Calu3 (cell line): ENCODE measurements around the gene PDGFA. TPM values are rescaled to one million over a fixed set of nuclear protein-coding genes. Genes with fewer than 3 reads are reported as not detected.

Experiments
- BruUV-seq: library from RNA; stranded (reverse); fragments of 400-500 nt; replicated peaks from 2 replicates; lab custom pipeline; 2021; lab: Mats Ljungman, UMichigan
- CTCF ChIA-PET: fragments of 300-600 bp; sonication (Branson Sonifier 250); formaldehyde crosslinking; loops from one replicate; lab custom pipeline; 2022; ENCODE audit warnings: antibody characterized with exemption; lab: Charles Lee
- DNase-seq: peaks from one replicate; pipeline ENCODE4 v3.0.0; 2022
- H3K27ac Mint-ChIP-seq: one replicate; pipeline ENCODE4 v1.8.0; 2022; ENCODE audit warnings: mixed read lengths; ENCODE audit not compliant: unreplicated experiment
- H3K27me3 Mint-ChIP-seq: one replicate; pipeline ENCODE4 v1.8.0; 2022; ENCODE audit warnings: mixed read lengths; ENCODE audit not compliant: unreplicated experiment
- H3K36me3 Mint-ChIP-seq: one replicate; pipeline ENCODE4 v1.8.0; 2022; ENCODE audit warnings: mild to moderate bottlenecking, moderate library complexity, mixed read lengths; ENCODE audit not compliant: insufficient read depth, unreplicated experiment
- H3K4me1 Mint-ChIP-seq: one replicate; pipeline ENCODE4 v1.8.0; 2022; ENCODE audit warnings: mild to moderate bottlenecking, low read depth, mixed read lengths; ENCODE audit not compliant: unreplicated experiment
- H3K4me3 Mint-ChIP-seq: one replicate; pipeline ENCODE4 v1.8.0; 2022; ENCODE audit warnings: mild to moderate bottlenecking, low read depth, moderate library complexity, mixed read lengths; ENCODE audit not compliant: unreplicated experiment
- H3K9me3 Mint-ChIP-seq: one replicate; pipeline ENCODE4 v1.8.0; 2022; ENCODE audit warnings: low read depth, mixed read lengths; ENCODE audit not compliant: unreplicated experiment
- intact Hi-C: fragments of 100-400 bp; cut with micrococcal nuclease; formaldehyde crosslinking; loops from one replicate; pipeline ENCODE4 v1.10.0; 2022; ENCODE audit not compliant: unreplicated experiment
- total RNA-seq: library from RNA; stranded (reverse); gene quantifications from 2 replicates; pipeline ENCODE4 v1.2.3, GENCODE V29; 2022
- TF ChIP-seq, protein P1 (sequence below): fragments of 200-600 bp; IDR thresholded peaks from one replicate; pipeline ENCODE4 v1.8.0; 2022; ENCODE audit warnings: antibody characterized with exemption; ENCODE audit not compliant: unreplicated experiment

Gene PDGFA
- total RNA-seq, 1 experiment from 2014 or later: 4.5 TPM

GRCh38 chr7:497946-498655 is 21.5 kb downstream of the PDGFA start:
- TF ChIP-seq, protein P1, sequence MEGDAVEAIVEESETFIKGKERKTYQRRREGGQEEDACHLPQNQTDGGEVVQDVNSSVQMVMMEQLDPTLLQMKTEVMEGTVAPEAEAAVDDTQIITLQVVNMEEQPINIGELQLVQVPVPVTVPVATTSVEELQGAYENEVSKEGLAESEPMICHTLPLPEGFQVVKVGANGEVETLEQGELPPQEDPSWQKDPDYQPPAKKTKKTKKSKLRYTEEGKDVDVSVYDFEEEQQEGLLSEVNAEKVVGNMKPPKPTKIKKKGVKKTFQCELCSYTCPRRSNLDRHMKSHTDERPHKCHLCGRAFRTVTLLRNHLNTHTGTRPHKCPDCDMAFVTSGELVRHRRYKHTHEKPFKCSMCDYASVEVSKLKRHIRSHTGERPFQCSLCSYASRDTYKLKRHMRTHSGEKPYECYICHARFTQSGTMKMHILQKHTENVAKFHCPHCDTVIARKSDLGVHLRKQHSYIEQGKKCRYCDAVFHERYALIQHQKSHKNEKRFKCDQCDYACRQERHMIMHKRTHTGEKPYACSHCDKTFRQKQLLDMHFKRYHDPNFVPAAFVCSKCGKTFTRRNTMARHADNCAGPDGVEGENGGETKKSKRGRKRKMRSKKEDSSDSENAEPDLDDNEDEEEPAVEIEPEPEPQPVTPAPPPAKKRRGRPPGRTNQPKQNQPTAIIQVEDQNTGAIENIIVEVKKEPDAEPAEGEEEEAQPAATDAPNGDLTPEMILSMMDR: no peak
- CTCF ChIA-PET: no interaction called here
- H3K27ac Mint-ChIP-seq: no peak overlapping the region
- no peak overlapping the region for H3K4me3 Mint-ChIP-seq
- no peaks in the 10 kb centered on the region for H3K9me3 Mint-ChIP-seq
- intact Hi-C loops: no loop called here
- H3K4me1 Mint-ChIP-seq: peaks cover 10% of the 10 kb centered on the region
- H3K36me3 Mint-ChIP-seq: peaks cover 4% of the 10 kb centered on the region
- no peaks in the 10 kb centered on the region for H3K27me3 Mint-ChIP-seq
- no peak for DNase-seq
- no TSS peak for BruUV-seq

GRCh38 chr7:497346-497745 is 22.3 kb downstream of the PDGFA start:
- Mint-ChIP-seq H3K4me1 (peaks cover 3% of the 10 kb centered on the region), H3K4me3 (no peak overlapping the region), H3K27me3 (no peaks in the 10 kb centered on the region), H3K9me3 (no peaks in the 10 kb centered on the region), H3K36me3 (no peaks in the 10 kb centered on the region), H3K27ac (no peak overlapping the region)
- DNase-seq: no peak
- CTCF ChIA-PET: no interaction called here
- BruUV-seq: no TSS peak
- intact Hi-C loops: no loop called here
- TF ChIP-seq, protein P1: no peak

- DNase-seq: no peak
- no peaks in the 10 kb centered on the region for H3K27me3 Mint-ChIP-seq
- no peak overlapping the region for H3K27ac Mint-ChIP-seq
- H3K4me3 Mint-ChIP-seq: no peak overlapping the region
- BruUV-seq: no TSS peak
- TF ChIP-seq, protein P1: no peak
- CTCF ChIA-PET: no interaction called here
- no peaks in the 10 kb centered on the region for H3K9me3 Mint-ChIP-seq
- H3K4me1 Mint-ChIP-seq: no peaks in the 10 kb centered on the region
- intact Hi-C loops: no loop called here
- no peaks in the 10 kb centered on the region for H3K36me3 Mint-ChIP-seq
Observed at GRCh38 chr7:496528-497295, 22.9 kb downstream of the PDGFA start.

DNA sequence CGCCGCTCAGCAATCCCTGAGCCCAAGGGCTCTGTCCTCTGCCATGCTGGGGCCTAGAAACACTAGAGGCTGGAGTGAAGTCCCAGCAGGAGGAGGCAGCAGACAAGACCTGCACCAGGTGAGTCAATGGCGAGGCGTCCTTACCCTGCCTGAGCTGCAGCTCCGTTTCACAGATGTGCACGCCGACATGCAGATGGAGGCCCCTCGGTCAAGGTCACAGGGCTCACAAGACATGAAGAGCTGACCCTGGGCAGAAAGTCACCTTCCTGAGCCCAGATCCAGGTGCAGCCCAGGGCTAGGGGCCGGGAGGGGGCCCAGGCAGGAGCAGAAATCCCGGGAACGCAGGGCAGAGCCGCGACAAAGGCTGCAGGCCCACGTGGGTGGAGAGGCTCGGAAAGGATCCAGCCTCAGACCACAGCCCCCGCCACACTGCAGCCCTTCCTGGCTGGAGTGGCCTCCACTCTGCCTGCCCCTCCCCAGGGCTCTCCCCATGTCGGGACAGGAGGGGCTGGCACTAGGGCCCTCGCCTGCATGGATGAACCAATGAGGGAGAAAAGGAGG is 23.8 kb downstream of the PDGFA start:
- no peaks in the 10 kb centered on the region for H3K27me3 Mint-ChIP-seq
- H3K36me3 Mint-ChIP-seq: no peaks in the 10 kb centered on the region
- no peaks in the 10 kb centered on the region for H3K4me1 Mint-ChIP-seq
- intact Hi-C loops: no loop called here
- DNase-seq: no peak
- no peak overlapping the region for H3K27ac Mint-ChIP-seq
- no peak overlapping the region for H3K4me3 Mint-ChIP-seq
- CTCF ChIA-PET: no interaction called here
- TF ChIP-seq, protein P1: no peak
- no TSS peak for BruUV-seq
- H3K9me3 Mint-ChIP-seq: no peaks in the 10 kb centered on the region
